Nephron progenitor cell (in vitro differentiated cells): Measurements from ENCODE around the gene ESYT1.
"Not testable (repeated sequence)": the region's sequence is repeated elsewhere in the genome, so short reads cannot be mapped to it uniquely, and the experiment has no call there.

Source experiments
- DNase-seq: peaks from one replicate; pipeline ENCODE4 v3.0.0; 2021
- H3K27ac Mint-ChIP-seq: 2 replicates; pipeline ENCODE4 v1.8.0; 2021; ENCODE audit warnings: mild to moderate bottlenecking, moderate library complexity, mixed read lengths
- H3K27me3 Mint-ChIP-seq: 2 replicates; pipeline ENCODE4 v1.8.0; 2021; ENCODE audit warnings: mild to moderate bottlenecking, low read depth, mixed read lengths; ENCODE audit not compliant: poor library complexity
- H3K36me3 Mint-ChIP-seq: 2 replicates; pipeline ENCODE4 v1.8.0; 2021; ENCODE audit warnings: low read depth, mixed read lengths
- H3K4me1 Mint-ChIP-seq: 2 replicates; pipeline ENCODE4 v1.8.0; 2021; ENCODE audit warnings: mixed read lengths
- H3K4me3 Mint-ChIP-seq: 2 replicates; pipeline ENCODE4 v1.8.0; 2021; ENCODE audit warnings: mild to moderate bottlenecking, moderate library complexity, mixed read lengths
- H3K9me3 Mint-ChIP-seq: 2 replicates; pipeline ENCODE4 v1.8.0; 2021; ENCODE audit warnings: mild to moderate bottlenecking, moderate library complexity, mixed read lengths
- TF ChIP-seq, protein P1 (sequence below): fragments of 200-600 bp; sonication (generic); IDR thresholded peaks from 2 replicates; pipeline ENCODE4 v1.5.0; 2021; ENCODE audit warnings: antibody characterized with exemption

The ESYT1 gene

DNA sequence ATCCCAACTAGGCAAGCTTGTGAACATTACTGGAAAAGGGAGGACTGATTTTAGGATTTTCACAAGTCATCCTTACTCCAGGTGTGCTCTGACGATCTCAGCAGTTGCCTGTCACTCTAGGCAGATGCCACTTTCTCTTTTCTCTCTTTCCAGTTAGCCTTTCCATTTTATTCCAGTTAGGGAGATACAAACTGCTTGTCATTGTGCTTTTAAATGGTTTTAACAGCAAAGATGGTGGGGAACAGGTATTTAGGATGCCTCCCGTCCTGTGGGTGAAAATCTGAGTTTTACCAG, 22.5 kb upstream of the ESYT1 start:
- Mint-ChIP-seq H3K36me3 (peaks cover 42% of the 10 kb centered on the region), H3K27me3 (peaks cover 2% of the 10 kb centered on the region), H3K9me3 (no peaks in the 10 kb centered on the region), H3K4me1 (peaks cover 49% of the 10 kb centered on the region), H3K27ac (peak overlapping the region; percentile 97), H3K4me3 (peak overlapping the region; percentile 97)
- TF ChIP-seq, protein P1, sequence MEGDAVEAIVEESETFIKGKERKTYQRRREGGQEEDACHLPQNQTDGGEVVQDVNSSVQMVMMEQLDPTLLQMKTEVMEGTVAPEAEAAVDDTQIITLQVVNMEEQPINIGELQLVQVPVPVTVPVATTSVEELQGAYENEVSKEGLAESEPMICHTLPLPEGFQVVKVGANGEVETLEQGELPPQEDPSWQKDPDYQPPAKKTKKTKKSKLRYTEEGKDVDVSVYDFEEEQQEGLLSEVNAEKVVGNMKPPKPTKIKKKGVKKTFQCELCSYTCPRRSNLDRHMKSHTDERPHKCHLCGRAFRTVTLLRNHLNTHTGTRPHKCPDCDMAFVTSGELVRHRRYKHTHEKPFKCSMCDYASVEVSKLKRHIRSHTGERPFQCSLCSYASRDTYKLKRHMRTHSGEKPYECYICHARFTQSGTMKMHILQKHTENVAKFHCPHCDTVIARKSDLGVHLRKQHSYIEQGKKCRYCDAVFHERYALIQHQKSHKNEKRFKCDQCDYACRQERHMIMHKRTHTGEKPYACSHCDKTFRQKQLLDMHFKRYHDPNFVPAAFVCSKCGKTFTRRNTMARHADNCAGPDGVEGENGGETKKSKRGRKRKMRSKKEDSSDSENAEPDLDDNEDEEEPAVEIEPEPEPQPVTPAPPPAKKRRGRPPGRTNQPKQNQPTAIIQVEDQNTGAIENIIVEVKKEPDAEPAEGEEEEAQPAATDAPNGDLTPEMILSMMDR = no peak
- no peak for DNase-seq

DNA sequence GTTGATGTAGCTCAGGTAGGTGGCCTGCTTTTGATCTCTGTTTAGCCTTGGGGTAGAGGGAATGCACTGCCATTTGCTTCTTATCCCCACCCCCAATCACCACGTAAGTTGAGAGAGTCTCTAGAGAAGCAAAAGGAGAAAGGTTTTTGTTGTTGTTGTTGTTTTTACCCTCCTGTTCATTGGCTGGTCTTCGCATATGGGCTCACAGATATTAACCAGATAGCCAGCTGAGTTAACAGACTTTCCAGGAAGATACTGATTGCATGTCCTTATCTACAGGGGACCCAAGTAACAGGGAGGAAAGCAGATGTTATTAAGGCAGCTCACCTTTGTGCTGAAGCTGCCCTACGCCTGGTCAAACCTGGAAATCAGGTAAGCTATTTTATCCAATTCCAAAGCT, 20.8 kb upstream of the ESYT1 start:
- Mint-ChIP-seq H3K36me3 (peaks cover 55% of the 10 kb centered on the region), H3K27ac (no peak overlapping the region), H3K4me1 (peaks cover 48% of the 10 kb centered on the region), H3K9me3 (no peaks in the 10 kb centered on the region), H3K4me3 (peak overlapping the region; percentile 42), H3K27me3 (peaks cover 2% of the 10 kb centered on the region)
- DNase-seq = no peak
- TF ChIP-seq, protein P1 = no peak

- Mint-ChIP-seq H3K9me3 (no peaks in the 10 kb centered on the region), H3K4me1 (peaks cover 18% of the 10 kb centered on the region), H3K4me3 (no peak overlapping the region), H3K27ac (peak overlapping the region; percentile 77), H3K27me3 (peaks cover 2% of the 10 kb centered on the region), H3K36me3 (peaks cover 78% of the 10 kb centered on the region)
- DNase-seq = no peak
- TF ChIP-seq, protein P1 = no peak
These were observed 17.5 kb upstream of the ESYT1 start for GRCh38 chr12:56110571-56110970.

- Mint-ChIP-seq H3K36me3 (peaks cover 63% of the 10 kb centered on the region), H3K9me3 (no peaks in the 10 kb centered on the region), H3K27me3 (peaks cover 10% of the 10 kb centered on the region), H3K4me3 (no peak overlapping the region), H3K4me1 (peaks cover 16% of the 10 kb centered on the region), H3K27ac (peak overlapping the region; percentile 4)
- TF ChIP-seq, protein P1 = no peak
- no peak for DNase-seq
These were observed 14.0 kb upstream of the ESYT1 start for GRCh38 chr12:56114084-56114483.

- H3K4me1 Mint-ChIP-seq = peaks cover 28% of the 10 kb centered on the region
- no peak overlapping the region for H3K27ac Mint-ChIP-seq
- H3K36me3 Mint-ChIP-seq = peaks cover 54% of the 10 kb centered on the region
- DNase-seq = no peak
- H3K4me3 Mint-ChIP-seq = peak overlapping the region; percentile 98
- no peaks in the 10 kb centered on the region for H3K9me3 Mint-ChIP-seq
- peaks cover 10% of the 10 kb centered on the region for H3K27me3 Mint-ChIP-seq
- TF ChIP-seq, protein P1 = no peak
These were observed 12.7 kb upstream of the ESYT1 start for GRCh38 chr12:56115329-56115728.

DNA sequence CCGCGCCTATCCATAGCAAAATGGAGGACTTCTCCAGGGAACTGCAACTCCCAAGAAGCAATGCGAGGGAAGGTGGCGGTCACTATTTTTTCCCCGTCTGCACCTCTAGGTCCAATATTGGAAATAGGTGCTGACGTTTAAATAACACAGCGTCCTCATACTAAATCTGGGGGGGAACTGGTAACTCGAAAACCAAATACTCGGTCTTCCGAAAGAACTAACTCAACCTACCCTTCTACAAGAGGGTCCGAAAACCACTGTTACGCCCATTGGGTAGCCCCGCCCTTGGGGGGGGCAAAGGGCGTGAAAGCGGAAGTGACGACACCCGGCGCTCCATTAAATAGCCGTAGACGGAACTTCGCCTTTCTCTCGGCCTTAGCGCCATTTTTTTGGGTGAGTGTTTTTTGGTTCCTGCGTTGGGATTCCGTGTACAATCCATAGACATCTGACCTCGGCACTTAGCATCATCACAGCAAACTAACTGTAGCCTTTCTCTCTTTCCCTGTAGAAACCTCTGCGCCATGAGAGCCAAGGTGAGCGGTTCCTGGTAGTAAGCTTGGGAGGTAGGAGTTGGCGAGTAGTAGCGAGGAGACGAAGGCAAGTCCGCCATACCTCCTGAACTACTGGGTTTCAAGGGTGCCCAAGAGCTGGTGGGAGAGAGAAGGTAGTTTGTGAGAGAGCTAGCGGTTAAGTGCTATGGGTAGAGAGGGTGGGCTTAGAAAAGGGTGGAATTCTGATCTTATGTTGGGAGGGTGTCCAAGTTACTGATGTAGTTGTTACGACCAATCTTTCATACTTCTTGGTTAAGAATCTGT, 11.6 kb upstream of the ESYT1 start, which contains the start of gene RPL41:
TSS of gene RPL41 (plus strand) at position 367 of the 815 bp plus-strand sequence.
- Mint-ChIP-seq H3K36me3 (peaks cover 53% of the 10 kb centered on the region), H3K4me1 (peaks cover 40% of the 10 kb centered on the region), H3K27me3 (peaks cover 7% of the 10 kb centered on the region), H3K9me3 (no peaks in the 10 kb centered on the region), H3K27ac (peak within 1 kb of the TSS; percentile 100), H3K4me3 (peak within 1 kb of the TSS; percentile 98)
- TF ChIP-seq, protein P1 = no peak
- DNase-seq = peak; percentile 94

GRCh38 chr12:56117082-56117706, 10.9 kb upstream of the ESYT1 start:
- H3K27me3 Mint-ChIP-seq, H3K9me3 Mint-ChIP-seq, DNase-seq: not testable (repeated sequence)
- Mint-ChIP-seq H3K27ac (peak overlapping the region; percentile 100), H3K36me3 (peaks cover 49% of the 10 kb centered on the region), H3K4me1 (peaks cover 47% of the 10 kb centered on the region), H3K4me3 (peak overlapping the region; percentile 98)
